GM19239 (cell line): ENCODE results near the gene MED15.
A peak's percentile ranks its signal among the peaks of the same experiment; 100 is the strongest.
"Not testable (repeated sequence)": the region's sequence is repeated elsewhere in the genome, so short reads cannot be mapped to it uniquely, and the experiment has no call there.

Experiments
- DNase-seq: peaks from one replicate; pipeline ENCODE4 v3.0.0; 2011; ENCODE audit warnings: low spot score; ENCODE audit not compliant: insufficient read length
- FAIRE-seq: peaks from 2 replicates; lab custom pipeline; 2011; peaks lifted over from hg19 to GRCh38; lab: Jason Lieb, UNC

MED15 gene

GRCh38 chr22:20615533-20616450 lies 108.4 kb downstream of the MED15 start:
- DNase-seq, result no peak
- FAIRE-seq, result no peak

DNA sequence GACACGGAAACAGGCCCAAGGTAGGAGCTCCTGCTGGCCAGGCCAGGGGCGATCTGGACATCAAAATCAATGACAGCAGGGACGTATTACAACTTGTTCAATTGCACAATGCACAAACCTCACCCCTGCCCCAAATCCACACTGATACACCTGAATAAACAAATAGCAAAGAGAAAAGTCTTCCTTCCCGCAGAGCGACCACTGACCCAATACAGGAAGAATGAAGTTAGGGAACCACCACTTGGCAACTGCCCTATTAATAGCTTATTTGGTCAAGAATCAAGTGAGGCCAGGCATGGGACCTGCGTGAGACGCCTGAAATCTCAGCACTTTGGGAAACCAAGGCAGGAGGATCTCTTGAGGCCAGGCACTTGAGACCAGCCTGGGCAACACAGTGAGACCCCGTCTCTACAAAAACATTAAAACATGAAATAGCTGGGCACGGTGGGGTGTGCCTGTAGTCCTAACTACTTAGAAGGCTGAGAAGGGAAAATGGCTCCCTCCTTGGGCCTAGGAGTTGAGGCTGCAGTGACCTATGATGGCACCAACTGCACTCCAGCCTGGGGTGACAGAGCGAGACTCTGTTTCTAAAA lies 109.1 kb downstream of the MED15 start:
- FAIRE-seq (no peak), DNase-seq (no peak)

- DNase-seq, result no peak
- no peak for FAIRE-seq
These were observed 111.1 kb downstream of the MED15 start for GRCh38 chr22:20618488-20618887.

DNA sequence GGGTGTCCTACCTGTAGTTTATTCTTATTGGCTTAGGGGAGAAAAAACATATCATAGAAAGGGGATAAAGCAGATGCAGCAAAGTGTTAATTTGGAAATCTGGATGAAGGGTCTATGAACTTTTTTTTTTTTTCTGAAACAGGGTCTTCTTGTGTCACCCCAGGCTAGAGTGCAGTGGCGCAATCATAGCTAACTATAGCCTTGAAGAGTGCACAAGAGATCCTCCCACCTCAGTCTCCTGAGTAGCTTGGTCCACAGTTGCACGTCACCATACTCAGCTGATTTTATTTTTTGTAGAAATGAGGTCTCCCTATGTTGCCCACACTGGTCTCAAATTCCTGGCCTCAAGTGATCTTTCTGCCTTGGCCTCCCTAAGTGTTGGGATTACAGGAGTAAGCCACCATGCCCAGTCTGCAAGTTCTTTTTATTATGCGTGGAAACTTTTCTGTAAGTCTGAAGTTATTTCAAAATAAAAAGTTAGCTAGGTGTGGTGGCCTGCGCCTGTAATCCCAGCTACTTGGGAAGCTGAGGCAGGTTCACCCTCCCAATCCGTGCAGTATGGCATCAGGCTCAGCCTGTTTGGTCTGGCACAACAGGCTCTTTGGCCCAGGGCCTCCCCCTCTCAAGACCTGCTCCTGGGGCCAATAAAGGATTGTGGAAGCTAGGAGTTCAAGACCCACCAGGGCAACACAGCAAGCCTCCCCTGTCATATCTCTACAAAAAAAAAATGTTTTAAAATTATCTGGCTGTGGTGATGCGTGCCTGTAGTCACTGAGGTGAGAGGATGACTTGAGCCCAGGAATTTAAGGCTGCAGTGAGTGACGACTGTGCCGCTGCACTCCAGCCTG lies 111.9 kb downstream of the MED15 start:
- DNase-seq (no peak), FAIRE-seq (no peak)

DNA sequence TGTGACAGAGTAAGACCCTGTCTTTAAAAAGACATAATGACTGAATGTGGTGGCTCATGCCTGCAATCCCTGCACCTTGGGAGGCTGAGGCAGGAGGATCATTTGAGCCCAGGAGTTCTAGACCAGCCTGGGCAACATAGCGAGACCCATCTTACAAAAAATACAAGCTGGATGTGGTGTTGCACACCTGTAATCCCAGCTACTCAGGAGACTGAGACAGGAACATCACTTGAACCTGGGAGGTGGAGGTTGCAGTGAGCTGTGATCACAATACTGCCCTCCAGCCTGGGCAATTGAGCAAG lies 112.4 kb downstream of the MED15 start:
- FAIRE-seq, DNase-seq: not testable (repeated sequence)

DNA sequence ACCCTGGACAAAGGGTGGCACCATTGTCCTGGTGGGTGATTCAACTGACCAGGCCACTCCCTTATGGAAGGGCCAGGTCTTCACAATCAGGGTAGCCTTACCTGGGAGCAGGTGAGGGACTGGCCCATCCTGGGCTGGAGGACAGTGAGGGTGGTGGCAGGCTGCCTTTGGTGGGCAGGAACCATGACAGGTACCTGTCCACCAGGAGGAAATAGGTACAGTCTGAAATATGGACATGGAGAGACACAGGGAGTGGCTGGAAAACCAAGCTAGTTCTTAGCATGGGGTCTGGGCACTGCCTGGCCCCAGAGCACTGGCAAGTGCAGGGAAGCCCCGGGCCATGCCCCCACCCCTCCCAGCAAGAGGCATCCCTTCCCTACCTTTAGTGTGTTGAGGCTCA lies 113.8 kb downstream of the MED15 start:
- DNase-seq (no peak), FAIRE-seq (no peak)

- no peak for FAIRE-seq
- DNase-seq, result no peak
These were observed 115.4 kb downstream of the MED15 start for GRCh38 chr22:20622650-20623339.

GRCh38 chr22:20624161-20624616 lies 116.8 kb downstream of the MED15 start:
- FAIRE-seq, result peak; percentile 85

GRCh38 chr22:20625270-20625669 lies 117.9 kb downstream of the MED15 start:
- peak; percentile 35 for FAIRE-seq
- DNase-seq, result no peak

More at GRCh38 chr22:20624161-20624616, 116.8 kb downstream of the MED15 start:
- no peak for DNase-seq

DNA sequence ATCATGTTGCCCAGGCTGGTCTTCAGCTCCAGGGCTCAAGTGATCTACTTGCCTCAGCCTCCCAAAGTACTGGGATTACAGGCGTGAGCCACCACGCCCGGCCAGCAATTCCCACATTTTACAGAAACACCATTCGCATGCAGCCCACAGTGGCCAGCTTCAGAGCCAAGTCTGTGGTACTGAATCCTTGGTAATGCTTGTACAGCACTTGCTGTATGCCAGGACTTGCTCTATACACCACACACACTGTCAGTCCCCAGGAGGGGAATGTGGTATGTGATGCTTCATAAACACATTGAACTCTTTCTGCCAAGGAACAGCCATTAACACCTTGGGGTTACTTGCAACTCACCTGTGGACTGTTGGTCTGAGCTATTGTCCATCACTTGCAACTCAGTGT lies 119.4 kb downstream of the MED15 start:
- FAIRE-seq (no peak), DNase-seq (no peak)

- FAIRE-seq, result no peak
These were observed 120.0 kb downstream of the MED15 start for GRCh38 chr22:20627432-20627831.

DNA sequence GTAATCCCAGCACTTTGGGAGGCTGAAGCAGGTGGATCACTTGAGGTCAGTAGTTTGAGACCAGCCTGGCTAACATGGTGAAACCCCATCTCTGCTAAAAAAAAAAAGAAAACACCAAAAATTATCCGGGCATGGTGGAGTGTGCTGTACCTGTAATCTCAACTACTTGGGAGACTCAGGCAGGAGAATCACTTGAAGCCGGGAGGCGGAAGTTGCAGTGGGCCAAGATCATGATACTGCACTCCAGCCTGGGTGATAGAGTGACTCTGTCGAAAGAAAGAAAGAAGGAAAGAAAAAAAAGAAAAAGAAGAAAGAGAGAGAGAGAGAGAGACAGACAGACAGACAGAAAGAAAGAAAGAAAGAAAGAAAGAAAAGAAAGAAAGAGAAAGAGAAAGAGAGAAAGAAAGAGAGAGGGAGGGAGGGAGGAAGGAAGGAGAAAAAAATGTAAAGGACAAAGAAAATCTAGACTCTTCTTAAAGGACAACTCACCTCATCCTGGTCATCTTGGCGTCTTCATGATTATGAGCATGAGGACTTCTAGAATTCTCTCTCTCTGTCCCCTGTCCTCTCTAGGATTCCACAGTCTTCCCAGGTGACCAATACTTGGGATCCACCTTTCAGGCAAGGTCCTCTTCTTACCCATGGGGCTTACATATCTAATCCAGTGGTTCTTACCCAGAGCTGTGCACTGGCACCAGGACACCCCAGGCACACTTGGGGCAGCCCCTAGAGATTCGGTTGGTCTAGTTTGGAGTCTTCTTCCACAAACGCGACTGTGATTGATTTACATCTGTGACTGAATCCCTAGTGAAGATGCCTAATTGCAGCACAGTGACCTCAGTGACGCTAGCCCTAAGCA lies 120.9 kb downstream of the MED15 start:
- FAIRE-seq, result no peak
- no peak for DNase-seq

More at GRCh38 chr22:20627432-20627831, 120.0 kb downstream of the MED15 start:
- no peak for DNase-seq

DNA sequence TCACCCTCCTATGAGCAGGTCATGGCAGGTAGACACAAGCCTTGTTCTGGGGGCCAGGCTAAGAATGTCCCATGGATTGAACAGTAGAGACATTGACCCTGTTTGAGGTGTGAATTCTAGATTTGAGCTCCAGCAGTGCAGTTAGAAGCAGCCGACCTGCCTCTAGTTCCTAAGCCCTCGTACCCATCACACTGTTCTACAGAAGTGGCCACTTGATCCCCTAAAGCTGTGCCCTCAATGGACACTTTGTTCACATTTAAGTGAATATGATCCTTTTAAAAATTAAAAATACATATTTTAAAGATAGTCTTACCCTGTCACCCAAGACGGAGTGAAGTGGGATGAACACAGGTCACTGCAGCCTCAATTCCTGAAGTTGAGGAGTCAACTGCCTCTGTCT lies 122.0 kb downstream of the MED15 start:
- DNase-seq (no peak), FAIRE-seq (no peak)

GRCh38 chr22:20630873-20631617 lies 123.6 kb downstream of the MED15 start:
- DNase-seq, result no peak
- no peak for FAIRE-seq

DNA sequence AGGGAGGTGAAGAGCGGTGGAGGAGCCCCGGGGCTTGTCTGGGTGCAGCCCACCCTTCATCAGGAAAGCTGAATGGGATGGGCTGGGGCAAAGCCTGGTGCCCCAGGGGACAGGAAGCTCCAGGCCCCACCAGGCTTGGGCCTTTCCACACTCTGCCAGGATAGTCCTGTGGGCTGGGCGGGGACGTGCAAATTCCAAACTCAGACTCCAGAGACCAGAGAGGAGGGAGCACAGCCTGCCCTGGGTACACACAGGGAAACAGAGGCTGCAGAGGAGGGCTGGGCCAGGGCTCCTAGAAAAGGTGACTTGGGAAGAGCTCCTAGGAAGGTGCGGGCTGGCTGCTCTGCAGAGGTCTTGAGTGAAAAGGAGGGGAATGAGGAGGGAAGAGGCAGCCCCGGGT lies 124.7 kb downstream of the MED15 start:
- FAIRE-seq, result no peak
- no peak for DNase-seq

GRCh38 chr22:20632518-20632917 lies 125.1 kb downstream of the MED15 start:
- no peak for DNase-seq
- no peak for FAIRE-seq

- FAIRE-seq (no peak), DNase-seq (no peak)
These were observed 127.3 kb downstream of the MED15 start for GRCh38 chr22:20634560-20635226.

GRCh38 chr22:20635227-20635591 lies 127.8 kb downstream of the MED15 start:
- FAIRE-seq (no peak), DNase-seq (no peak)
